Measurements from ENCODE around the gene CASZ1. TPM values are rescaled to one million over a fixed set of nuclear protein-coding genes. Genes with fewer than 3 reads are reported as not detected.
A peak's percentile ranks its signal among the peaks of the same experiment; 100 is the strongest.

Gene CASZ1
- total and polyA plus RNA-seq, 10 of the 15 experiments (the other 5 are each of a cell fraction or from before 2014, with no cell fraction given) = 0.52 to 9.8 (median 3.7) TPM

DNA sequence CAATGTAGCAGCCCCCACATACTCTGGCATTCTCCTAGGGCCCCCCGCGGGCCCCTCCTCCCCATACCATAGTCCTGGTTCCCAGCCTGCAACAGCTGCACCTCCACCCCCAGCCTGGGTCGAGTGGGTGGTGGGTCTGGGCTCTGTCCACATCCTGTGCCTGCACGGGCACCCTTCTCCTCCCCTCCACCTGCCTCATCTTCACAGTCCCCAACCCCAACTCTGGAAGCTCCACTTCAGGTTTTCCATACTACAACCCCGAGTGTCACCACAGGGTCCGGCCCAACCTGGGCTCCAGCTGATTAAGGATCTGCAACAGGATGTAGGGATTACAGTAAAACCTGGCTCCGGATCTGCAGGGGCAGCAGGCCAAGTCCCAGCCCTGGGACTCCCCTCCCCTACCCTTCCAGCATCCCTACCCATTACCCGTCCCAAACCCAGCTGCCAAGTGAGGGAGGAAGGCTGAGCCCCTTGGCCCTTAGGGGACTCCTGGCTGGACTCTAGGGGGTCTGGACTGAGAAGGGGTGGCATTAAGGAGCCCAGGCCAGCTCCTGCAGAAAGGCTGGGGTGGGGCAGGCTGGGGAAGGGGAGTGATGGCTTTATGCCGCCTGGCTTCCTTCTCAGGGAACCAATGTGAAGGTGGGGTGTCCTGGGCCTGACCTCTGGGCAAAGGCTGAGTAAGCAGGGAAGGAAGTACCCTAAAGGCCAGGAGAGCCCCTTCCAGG, 116.8 kb downstream of the CASZ1 start:
- TF ChIP-seq NKRF (conservative IDR thresholded peaks at IDR 0.05) (no peak), PBX3 (IDR thresholded peaks at IDR 0.05; ENCODE audit: insufficient replicate concordance, low read depth, low read length) (no peak), SP1 (IDR thresholded peaks at IDR 0.05; ENCODE audit: low read depth, low read length) (peak; percentile 46), USF2 (IDR thresholded peaks at IDR 0.05; ENCODE audit: borderline replicate concordance, low read depth, low read length) (no peak)
- RAD21 ChIA-PET (ENCODE audit: unreplicated experiment) = no interaction called here
- no peak overlapping the region for H3K9ac ChIP-seq (ENCODE audit: control insufficient read depth, insufficient read depth, low read length)
- FAIRE-seq (no peak), DNase-seq (ENCODE audit: low read depth, low spot score) (no peak), ATAC-seq (no peak; the same call in 2 of the 3 replicates)
- no peaks in the 10 kb centered on the region; a peak in 1 of 4 replicates for H3K36me3 ChIP-seq (ENCODE audit: control insufficient read depth in 2 of 2, insufficient read depth in 2 of 2, low read length in 1 of 2)
- no peaks in the 10 kb centered on the region for H3K9me3 ChIP-seq (replicated peaks; ENCODE audit: control insufficient read depth, insufficient read depth, low read length)
- POLR2A ChIA-PET = no interaction called here
- intact Hi-C loops (cut with micrococcal nuclease; ENCODE audit: unreplicated experiment) = no loop called here
- CTCF ChIA-PET = interaction anchor here (1.1 kb wide), 1 partner anchor 10 kb away, joined by 4 read pairs; no protein-coding TSS in a partner anchor
- H4K20me1 ChIP-seq (ENCODE audit: control insufficient read depth, insufficient read depth) = peaks cover 2% of the 10 kb centered on the region; the same call in 1 of the 2 replicates
- no peaks in the 10 kb centered on the region for H3K79me2 ChIP-seq (ENCODE audit: control insufficient read depth, insufficient read depth, low read length)
- H3K27ac ChIP-seq (ENCODE audit: control insufficient read depth, insufficient read depth) = no peak overlapping the region
- no peak overlapping the region for H3K4me3 ChIP-seq
- H3K4me2 ChIP-seq (ENCODE audit: control insufficient read depth, insufficient read depth) = no peak overlapping the region
- H3K27me3 ChIP-seq (replicated peaks in 1 of 2; ENCODE audit: control insufficient read depth in 2 of 2, insufficient read depth in 2 of 2, low read length in 1 of 2) = no peaks in the 10 kb centered on the region
- SMC1A ChIA-PET (ENCODE audit: uncharacterized antibody, unreplicated experiment) = no interaction called here
- WGBS (ENCODE audit: insufficient coverage, insufficient replicate concordance, low lambda C conversion rate, missing lambda C conversion rate) = 40% methylated on average over 9 of the region's 9 CpGs
- BruUV-seq (replicated peaks) = no TSS peak
- H2AFZ ChIP-seq (ENCODE audit: control insufficient read depth, low read depth, low read length) = no peak overlapping the region
- no peaks in the 10 kb centered on the region for H3K4me1 ChIP-seq (ENCODE audit: control insufficient read depth, insufficient read depth, low read length)
- in situ Hi-C loops (cut with MboI) = no loop called here
